Activated CD4-positive, alpha-beta T cell treated with anti-CD3 and anti-CD28 coated beads, Interleukin-2, amount 50 U/mL, for 1 hour (primary cell): ENCODE results near the gene CEP43.

Source experiments
- DNase-seq: peaks from one replicate; pipeline ENCODE4 v3.0.0-alpha.2; 2020

The CEP43 gene

DNA sequence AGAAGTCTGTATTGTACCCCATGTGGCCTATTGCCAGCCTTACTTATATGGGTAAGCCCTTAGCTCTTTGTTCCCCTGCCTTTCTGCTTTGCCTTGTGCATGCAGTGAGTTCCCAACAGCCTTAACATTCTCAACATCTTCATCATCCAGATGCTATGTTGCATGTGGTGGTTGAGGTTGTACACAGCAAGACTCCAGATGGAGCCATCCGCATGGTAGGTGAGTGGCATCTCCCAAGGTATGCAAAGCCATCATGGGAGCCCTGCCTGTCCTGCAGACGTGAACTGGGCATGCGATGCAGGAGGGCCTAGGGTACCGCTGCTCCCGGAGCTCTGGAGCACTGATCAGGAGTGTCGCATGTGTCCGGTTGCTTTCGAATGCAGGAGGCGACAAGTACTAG lies 16.1 kb downstream of the CEP43 start:
- no peak for DNase-seq

DNA sequence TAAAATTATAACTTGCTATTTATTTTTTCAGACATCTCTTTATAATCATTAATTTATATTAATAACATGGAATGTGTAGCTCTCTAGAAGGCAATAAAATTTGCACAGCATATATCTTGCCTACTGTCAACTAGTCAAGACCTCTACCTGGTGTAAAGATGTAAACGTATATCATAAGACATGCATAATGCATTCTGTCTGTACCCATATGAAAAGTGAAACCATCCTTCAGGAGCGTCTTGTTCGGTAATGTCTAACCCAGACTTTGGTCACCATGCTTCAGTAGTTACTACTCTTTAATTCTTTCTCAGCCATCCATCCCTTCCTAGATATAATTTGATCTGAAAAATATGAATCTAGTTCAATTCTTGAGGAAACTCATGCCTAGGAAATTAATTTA lies 21.0 kb downstream of the CEP43 start:
- no peak for DNase-seq

DNA sequence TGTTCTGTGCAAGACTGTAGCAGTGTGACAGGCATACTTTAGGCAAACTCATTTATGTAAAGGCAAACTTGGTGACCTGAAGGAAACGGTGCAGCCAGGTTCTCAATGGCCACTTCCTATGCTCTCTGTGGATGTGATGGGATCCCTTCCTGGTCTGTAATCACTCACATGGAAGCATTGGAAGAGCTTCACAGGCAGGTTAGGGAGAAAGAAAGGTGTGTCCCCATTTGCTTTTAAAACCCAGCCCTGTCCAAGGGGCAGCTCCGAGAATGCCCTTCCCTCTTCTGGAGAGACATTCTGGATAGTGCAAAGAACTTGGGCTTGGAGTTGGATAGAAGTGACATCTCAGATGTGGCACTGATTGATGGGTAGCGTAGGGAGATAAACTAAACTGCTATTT lies 28.1 kb downstream of the CEP43 start:
- no peak for DNase-seq

DNA sequence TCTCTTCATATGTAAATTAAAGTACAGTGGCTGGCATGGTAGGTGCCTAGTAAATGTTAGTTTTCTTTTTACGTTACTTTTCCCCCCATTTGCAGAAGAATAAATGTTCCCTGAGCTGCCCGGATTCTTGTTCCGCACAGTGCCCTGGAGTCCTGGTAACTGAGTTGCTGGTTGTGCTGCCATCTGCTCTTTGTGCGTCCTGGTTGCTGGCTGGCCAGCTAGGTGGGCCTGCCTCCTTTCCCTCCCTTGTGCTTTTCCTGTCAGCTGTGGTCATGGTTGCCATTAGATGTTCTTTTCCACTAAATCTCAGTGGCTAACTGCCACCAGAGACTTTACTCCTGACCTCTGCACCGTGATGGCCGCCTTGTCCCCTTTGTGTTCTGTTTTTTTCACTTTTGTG lies 28.6 kb downstream of the CEP43 start:
- no peak for DNase-seq

DNA sequence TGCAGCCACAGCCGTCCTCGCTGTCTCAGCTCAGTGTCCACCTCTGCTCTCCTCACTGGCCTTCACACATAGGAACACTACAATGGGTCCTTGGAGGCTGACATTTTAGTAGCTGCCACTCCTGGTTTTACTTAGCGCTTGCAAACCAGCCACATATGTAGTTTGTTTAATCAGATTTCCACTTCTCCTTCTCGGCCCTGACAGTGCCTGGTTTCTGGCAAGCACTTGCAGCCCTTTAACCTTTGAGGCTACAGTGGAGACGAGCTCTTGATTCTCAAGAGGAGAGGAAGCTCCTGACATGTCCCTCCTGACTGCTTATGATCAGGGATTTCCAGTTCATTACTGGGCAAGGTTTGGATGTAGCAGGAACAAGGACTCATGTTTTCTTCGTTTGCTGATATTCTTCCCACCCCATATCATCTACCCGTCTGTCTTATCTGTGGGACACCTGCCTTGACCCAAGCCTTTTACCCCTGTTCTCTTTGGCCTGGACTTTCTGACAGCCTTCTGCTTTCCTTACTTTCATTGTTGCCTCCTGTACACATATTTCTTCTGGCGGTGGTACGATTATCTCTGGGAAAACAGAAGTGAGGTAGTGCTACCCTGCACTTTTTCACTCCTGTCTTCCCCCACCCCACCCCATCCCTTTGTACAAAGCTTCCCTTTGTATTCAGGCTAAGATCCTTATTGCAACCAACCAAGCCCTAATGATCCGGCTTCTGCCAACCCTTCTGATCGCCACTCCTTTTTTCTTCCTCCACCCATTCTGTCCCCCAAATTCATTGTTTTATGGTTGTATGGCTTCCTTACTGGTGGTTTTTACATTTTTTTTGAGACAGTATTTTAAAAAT lies 31.2 kb downstream of the CEP43 start:
- DNase-seq = no peak

DNA sequence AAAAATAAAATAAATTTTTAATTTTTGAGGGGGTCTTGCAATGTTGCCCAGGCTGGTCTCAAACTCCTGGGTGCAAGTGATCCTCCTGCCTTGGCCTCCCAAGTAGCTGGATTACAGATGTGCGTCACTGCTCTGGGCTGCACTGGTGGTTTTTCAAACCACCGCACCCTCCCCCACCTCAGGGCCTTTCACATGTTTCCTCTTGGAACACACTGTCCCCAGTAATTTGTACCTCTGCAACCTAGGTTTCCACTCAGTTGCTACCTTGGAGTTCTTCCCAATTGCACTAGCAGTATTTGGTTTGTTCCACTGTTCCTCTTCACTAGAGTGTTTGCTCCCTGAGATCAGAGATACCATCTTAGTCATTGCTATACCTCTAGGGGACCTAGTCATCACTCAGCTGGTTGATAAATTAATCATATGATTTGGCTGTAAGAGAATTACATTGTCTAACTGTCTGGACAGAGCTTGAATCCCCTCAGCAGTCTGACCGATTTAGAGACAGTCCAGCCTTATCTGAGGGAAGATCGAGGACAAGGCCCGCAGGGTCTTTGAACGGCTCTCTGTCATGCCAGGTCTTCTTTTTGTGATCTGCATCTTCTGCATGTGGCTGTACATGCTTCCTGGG lies 32.0 kb downstream of the CEP43 start:
- DNase-seq = no peak

DNA sequence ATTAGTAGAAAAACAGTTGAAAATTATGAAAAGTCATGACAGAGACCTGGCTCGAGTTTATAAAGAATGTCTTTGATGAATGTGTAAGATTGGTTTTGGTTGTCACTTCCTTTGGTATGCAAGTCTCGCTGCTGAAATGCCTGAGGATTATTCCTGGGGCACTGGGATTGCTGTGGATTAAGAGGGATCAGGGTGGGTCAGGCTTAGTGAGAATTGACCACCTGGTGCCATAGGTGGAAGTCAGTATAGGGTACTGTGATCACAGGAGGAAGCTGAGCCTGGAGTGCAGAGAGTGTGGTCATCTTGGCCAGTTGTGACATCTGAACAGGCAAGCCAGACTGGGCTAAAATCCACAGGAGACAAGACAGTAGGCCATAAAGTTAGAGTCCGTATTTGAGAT lies 34.9 kb downstream of the CEP43 start:
- DNase-seq = no peak

DNA sequence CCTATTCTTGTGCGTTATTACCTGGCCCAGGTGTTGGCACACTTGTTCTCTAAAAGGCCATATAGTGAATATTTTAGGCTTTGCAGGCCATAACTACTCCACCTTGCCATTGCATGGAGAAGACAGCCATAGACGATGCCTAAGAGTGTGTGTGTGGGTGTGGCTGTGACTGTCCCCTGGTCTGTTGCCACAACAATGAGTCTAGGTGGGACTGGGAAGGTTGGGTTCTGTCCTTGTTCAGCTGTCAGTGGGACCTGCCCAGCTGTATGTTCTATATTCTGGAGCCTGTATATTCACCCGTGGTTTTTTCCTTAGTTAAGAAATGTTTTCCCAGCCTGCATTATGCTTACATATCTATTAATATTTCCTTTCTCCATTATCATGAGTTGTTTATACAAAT lies 38.6 kb downstream of the CEP43 start:
- DNase-seq = no peak

DNA sequence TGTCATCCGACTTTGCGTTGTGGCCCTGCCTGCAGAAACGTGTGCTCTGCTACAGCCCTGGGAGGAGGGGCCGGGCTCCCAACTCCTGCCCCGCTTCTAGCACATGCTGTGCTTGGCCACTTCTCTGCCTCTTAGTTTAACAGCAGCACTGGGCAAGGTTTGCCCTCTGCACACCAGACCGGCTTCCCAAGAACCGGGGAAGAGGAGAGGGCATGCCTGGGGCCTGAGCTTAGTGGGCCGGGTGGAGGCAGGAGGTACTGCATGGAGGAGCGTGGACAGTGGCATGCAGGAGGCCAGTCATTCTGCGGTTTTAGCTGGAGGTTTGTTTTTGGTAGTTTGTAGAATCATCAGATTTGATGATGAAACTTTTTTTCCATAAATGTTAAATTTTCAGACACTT lies 45.5 kb downstream of the CEP43 start:
- DNase-seq = no peak

DNA sequence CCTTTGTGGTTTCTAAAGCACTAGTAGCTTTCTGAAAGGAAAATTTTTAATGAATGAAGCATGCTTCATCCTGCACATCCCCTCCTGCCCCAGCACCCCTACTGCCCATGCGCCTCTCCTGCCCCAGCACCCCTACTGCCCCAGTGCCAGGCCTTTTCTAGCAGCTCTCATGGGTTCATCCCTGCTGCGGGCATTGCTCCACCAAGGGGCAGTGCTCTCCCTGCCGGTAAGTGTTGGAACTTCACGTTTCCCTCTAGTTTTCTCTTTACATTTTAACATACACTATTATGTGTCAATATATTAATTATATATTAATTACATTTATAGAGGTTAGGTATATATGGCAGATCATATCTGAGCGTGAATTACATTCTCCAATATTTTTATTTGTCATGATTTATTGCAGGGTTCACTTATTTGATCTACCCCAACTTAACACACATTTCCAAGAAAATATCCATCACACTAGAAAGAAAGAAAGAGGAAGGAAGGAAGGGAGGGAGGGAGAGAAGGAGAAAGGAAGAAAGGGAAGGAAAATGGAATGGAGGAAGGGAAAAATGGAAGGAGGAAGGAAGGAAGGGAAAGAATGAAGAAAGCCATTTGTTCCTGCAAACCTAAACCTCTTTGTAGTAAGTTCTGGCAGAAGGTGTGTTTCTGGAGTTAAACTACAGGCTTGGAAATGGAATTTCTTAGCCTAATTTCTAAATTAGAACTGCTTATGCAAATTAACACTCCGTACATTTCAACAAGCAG lies 46.8 kb downstream of the CEP43 start:
- no peak for DNase-seq

DNA sequence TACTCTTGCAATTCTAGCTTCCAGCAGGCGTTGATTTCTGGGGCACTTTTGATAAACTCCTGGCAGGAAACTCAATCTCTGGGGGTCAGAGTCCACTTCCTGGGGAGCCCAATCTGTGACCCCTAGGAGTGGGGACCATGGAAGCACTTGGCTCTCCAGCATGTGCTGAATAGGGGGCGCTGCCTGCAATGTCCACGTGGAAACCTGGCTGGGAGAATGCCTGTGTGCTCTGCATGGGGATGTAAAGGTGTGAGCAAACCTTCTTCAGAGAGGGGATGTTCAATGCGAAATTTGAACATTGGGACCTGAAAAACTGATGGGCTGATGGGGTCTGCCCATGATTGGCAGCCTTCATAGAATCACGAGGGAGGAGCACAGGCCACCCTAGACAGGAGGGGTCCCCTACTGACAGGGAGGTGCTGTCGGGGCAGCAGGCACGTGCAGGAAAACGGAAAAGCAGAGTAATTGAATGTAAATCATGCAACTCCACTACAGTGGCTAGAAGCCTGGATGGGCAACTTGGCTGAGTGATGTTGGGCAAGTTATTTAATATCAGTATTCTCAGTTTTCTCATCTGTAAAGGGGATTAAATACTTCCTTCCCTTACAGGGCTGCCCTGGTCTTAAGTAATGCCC lies 47.8 kb downstream of the CEP43 start:
- no peak for DNase-seq

DNA sequence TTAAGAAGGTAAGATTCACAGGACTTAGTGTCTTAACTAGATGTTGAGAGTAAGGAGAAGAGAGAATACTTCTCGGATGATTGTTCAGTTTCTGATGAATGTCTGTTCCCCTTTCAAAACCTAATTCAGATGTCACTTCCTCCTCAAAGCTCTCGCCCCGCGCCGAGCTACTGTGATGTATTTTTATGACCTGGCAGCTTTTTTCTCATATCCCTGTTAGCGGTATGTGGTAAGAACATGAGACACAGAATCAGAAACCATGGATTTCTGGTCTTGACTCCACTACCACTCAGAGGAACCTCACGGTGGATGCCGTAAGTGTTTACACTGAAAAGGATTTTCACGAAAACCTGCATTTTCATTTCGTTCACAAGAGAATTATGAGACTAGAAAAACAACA lies 48.4 kb downstream of the CEP43 start:
- peak; percentile 39 for DNase-seq
